K562 (cell line): ENCODE data around the gene VEGFB. TPM values are rescaled to one million over a fixed set of nuclear protein-coding genes. Genes with fewer than 3 reads are reported as not detected.

Experiments used
- BHLHE40 ChIP-seq: IDR thresholded peaks from 2 replicates; pipeline ENCODE4 v1.6.1; 2011; ENCODE audit warnings: low read length, improper control_type of control experiment
- CAMTA2 ChIP-seq: fragments of 250-450 bp; sonication (Bioruptor Pico); conservative IDR thresholded peaks from 2 replicates; pipeline ENCODE4 v1.5.1; 2022
- CBX1 ChIP-seq: sonication (generic); IDR thresholded peaks from 2 replicates; pipeline ENCODE4 v1.6.1; 2016; ENCODE audit warnings: antibody characterized with exemption, low read depth, mild to moderate bottlenecking
- EP400 ChIP-seq: fragments of 450-650 bp; IDR thresholded peaks from 2 replicates; pipeline ENCODE4 v1.6.1; 2017; ENCODE audit warnings: antibody characterized with exemption, mild to moderate bottlenecking, moderate library complexity
- GABPB1 ChIP-seq: sonication (generic); formaldehyde crosslinking; IDR thresholded peaks from 2 replicates; pipeline ENCODE4 v1.8.0; 2022; ENCODE audit warnings: mild to moderate bottlenecking, missing genetic modification reagents
- HNRNPL ChIP-seq: fragments of 200-400 bp; formaldehyde crosslinking; IDR thresholded peaks from 2 replicates; pipeline ENCODE4 v1.6.1; 2017; ENCODE audit warnings: low read depth, mild to moderate bottlenecking, low read length
- KDM1A ChIP-seq, 2 experiments: fragments of 450-650 bp; IDR thresholded peaks; 2 replicates each; pipeline ENCODE4 v1.6.1; 2016; ENCODE audit warnings: mild to moderate bottlenecking in 2 of 2
- L3MBTL2 ChIP-seq: fragments of 450-650 bp; IDR thresholded peaks from 2 replicates; pipeline ENCODE4 v1.6.1; 2016; ENCODE audit warnings: mild to moderate bottlenecking, moderate library complexity
- MEF2A ChIP-seq: IDR thresholded peaks from 2 replicates; pipeline ENCODE4 v1.6.1; 2011; ENCODE audit warnings: low read depth, mild to moderate bottlenecking, low read length, moderate library complexity; ENCODE audit not compliant: control insufficient read depth
- MYC ChIP-seq, 2 experiments: fragments of 250-450 bp in 1 of 2; sonication (Bioruptor Pico) in 1 of 2; IDR thresholded peaks; 2 replicates each; pipeline versions ENCODE4 v1.5.1 to v1.6.1; 2012 to 2021; ENCODE audit warnings: low read depth in 2 of 2, borderline replicate concordance in 1 of 2, improper control_type of control experiment in 1 of 2, low read length in 1 of 2, mild to moderate bottlenecking in 1 of 2, moderate library complexity in 1 of 2
- NCOA4 ChIP-seq: fragments of 450-650 bp; IDR thresholded peaks from 2 replicates; pipeline ENCODE4 v1.6.1; 2018; ENCODE audit warnings: mild to moderate bottlenecking; ENCODE audit not compliant: partially characterized antibody
- POLR2A ChIP-seq: fragments of 450-650 bp; conservative IDR thresholded peaks from 2 replicates; pipeline ENCODE4 v1.6.1; 2016
- RBM39 ChIP-seq: fragments of 200-400 bp; formaldehyde crosslinking; optimal IDR thresholded peaks from 2 replicates; pipeline ENCODE3; 2018; ENCODE audit warnings: low read depth, low read length
- RCOR1 ChIP-seq, 2 experiments: IDR thresholded peaks; 2 replicates each; pipeline ENCODE4 v1.6.1; 2012; ENCODE audit warnings: low read depth in 2 of 2, low read length in 2 of 2, borderline replicate concordance in 1 of 2, improper control_type of control experiment in 1 of 2
- RNF2 ChIP-seq: sonication (generic); IDR thresholded peaks from 2 replicates; pipeline ENCODE4 v1.6.1; 2016
- SAFB2 ChIP-seq: fragments of 200-400 bp; formaldehyde crosslinking; IDR thresholded peaks from 2 replicates; pipeline ENCODE4 v1.6.1; 2018; ENCODE audit warnings: borderline replicate concordance, low read length, low read depth, moderate library complexity; ENCODE audit not compliant: severe bottlenecking
- SETDB1 ChIP-seq: IDR thresholded peaks from one replicate; pipeline ENCODE4 v1.6.1; 2012; ENCODE audit warnings: low read length, control low read depth, inconsistent platforms
- SP1 ChIP-seq: sonication (generic); formaldehyde crosslinking; IDR thresholded peaks from 2 replicates; pipeline ENCODE4 v1.8.1; 2022; ENCODE audit warnings: mild to moderate bottlenecking, missing genetic modification reagents
- SUPT5H ChIP-seq: fragments of 450-650 bp; IDR thresholded peaks from 2 replicates; pipeline ENCODE4 v1.6.1; 2016
- TBL1XR1 ChIP-seq, 2 experiments: IDR thresholded peaks; 2 replicates each; pipeline ENCODE4 v1.6.1; 2012; ENCODE audit warnings: improper control_type of control experiment in 2 of 2, low read length in 2 of 2, mild to moderate bottlenecking in 1 of 2
- TEAD1 ChIP-seq, 2 experiments: fragments of 450-650 bp in 1 of 2; sonication (generic) in 1 of 2; formaldehyde crosslinking; IDR thresholded peaks; 2 replicates each; pipeline versions ENCODE4 v1.4.0 to v1.8.0; 2020 to 2022; ENCODE audit warnings: mild to moderate bottlenecking in 2 of 2, missing genetic modification reagents in 1 of 2
- ZBTB7A ChIP-seq: IDR thresholded peaks from 2 replicates; pipeline ENCODE4 v1.6.1; 2011; ENCODE audit warnings: low read depth, mild to moderate bottlenecking, low read length, moderate library complexity, borderline replicate concordance; ENCODE audit not compliant: control insufficient read depth
- polyA plus RNA-seq, 8 experiments: library from polyadenylated mRNA; depleted of rRNA in 4 of 8; stranded (reverse) in 5 of 8; unstranded in 3 of 8; fragments of >200 nt; fragmentation: Nextera tagmentation in 2 of 8; fragmentation: Illumina TruSeq in 1 of 8; extraction: Ambion mirVana in 2 of 8; extraction: Trizol in 1 of 8; gene quantifications; 2 replicates each; pipeline versions ENCODE4 v1.2.1 to v1.2.3, GENCODE V29; 2011 to 2014; ENCODE audit warnings: inconsistent platforms in 1 of 8, missing spikeins in 1 of 8
- total RNA-seq, 7 experiments: library from RNA; depleted of rRNA in 6 of 7; stranded (reverse); fragments of >200 nt in 6 of 7; fragmentation: Illumina TruSeq in 2 of 7; extraction: Trizol in 2 of 7; gene quantifications; 2 replicates each; pipeline versions ENCODE4 v1.2.1 to v1.2.3, GENCODE V29; 2011 to 2021; ENCODE audit warnings: low replicate concordance in 1 of 7
- TF ChIP-seq, protein P1 (sequence below): fragments of 450-650 bp; conservative IDR thresholded peaks from 2 replicates; pipeline ENCODE4 v1.6.1; 2016; ENCODE audit warnings: missing genetic modification characterization, low read depth, mild to moderate bottlenecking, missing compliant biosample characterization, moderate library complexity
- TF ChIP-seq, protein P2 (sequence below): sonication (generic); formaldehyde crosslinking; IDR thresholded peaks from 2 replicates; pipeline ENCODE4 v1.8.1; 2022; ENCODE audit warnings: missing genetic modification reagents
- TF ChIP-seq, protein P3 (sequence below), 3 experiments: IDR thresholded peaks in 2 of 3; conservative IDR thresholded peaks in 1 of 3; 2 replicates each; pipeline ENCODE4 v1.5.1; 2011 to 2012; ENCODE audit warnings: low read length in 3 of 3, mild to moderate bottlenecking in 3 of 3, control low read depth in 2 of 3, improper control_type of control experiment in 1 of 3, inconsistent platforms in 1 of 3, low read depth in 1 of 3, mixed read lengths in 1 of 3, moderate library complexity in 1 of 3; ENCODE audit not compliant: insufficient read depth in 2 of 3

Gene VEGFB
- total and polyA plus RNA-seq, 9 of the 15 experiments (the other 6 are each of a cell fraction or from before 2014, with no cell fraction given) = 11.0 to 83.4 (median 25.7) TPM

DNA sequence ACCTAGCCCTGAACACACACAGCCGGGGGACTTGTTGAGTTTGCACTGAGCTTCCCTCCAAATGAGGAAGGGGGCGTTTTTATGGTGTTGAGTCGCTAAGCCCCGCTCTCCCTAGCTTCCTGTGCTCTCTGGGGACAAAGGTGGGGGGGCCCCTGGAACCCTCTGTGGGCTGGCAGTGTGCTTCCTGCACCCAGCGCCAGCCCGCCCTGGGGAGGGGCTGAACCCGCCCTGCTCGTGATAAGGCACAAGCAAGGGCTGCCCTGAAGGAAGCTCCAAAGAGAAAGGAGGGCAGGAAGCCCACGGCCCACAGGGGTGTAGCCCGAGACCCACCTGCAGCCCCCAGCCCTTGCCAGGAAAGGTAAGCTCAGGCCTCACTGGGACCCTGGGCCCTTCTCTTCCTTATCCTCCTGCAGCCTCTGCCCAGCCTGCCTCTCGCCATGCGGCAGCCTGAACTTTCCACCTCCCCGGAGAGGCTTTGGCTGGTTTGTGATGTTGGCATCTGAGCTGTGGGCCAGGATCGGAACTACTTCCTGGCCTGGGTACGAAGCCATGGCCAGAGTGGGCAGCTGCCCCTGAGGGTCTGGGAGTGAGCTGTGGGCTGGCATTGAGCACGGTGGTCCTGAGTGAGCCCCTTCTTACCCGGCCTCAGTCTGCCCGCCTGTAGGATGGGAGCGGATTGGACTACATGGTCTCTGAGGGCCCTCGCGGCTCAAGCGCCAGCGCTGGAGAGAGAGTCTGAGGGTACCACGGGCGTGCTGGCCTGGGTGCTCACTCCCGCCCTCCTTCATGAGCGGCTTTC, 27.7 kb upstream of the VEGFB start, which contains the start of gene FERMT3 (continued):
- peak; percentile 66 for TF ChIP-seq CBX1
- TF ChIP-seq HNRNPL = 0 out of 2 replicates have a peak, but pooled peaks have one; percentile 37
- TF ChIP-seq MEF2A = no peak
- TF ChIP-seq, protein P1, sequence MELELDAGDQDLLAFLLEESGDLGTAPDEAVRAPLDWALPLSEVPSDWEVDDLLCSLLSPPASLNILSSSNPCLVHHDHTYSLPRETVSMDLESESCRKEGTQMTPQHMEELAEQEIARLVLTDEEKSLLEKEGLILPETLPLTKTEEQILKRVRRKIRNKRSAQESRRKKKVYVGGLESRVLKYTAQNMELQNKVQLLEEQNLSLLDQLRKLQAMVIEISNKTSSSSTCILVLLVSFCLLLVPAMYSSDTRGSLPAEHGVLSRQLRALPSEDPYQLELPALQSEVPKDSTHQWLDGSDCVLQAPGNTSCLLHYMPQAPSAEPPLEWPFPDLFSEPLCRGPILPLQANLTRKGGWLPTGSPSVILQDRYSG (tag) = 0 out of 2 replicates have a peak, but pooled peaks have one; percentile 39
- TF ChIP-seq SAFB2 = no peak
- peak; percentile 18 for TF ChIP-seq MYC (IDR thresholded peaks at IDR 0.05; ENCODE audit: low read depth, low read length)
- TF ChIP-seq MYC (CRISPR knock-in tag; IDR thresholded peaks at IDR 0.05; ENCODE audit: borderline replicate concordance, low read depth) = no peak
- TF ChIP-seq CAMTA2 (CRISPR knock-in tag) = no peak
- 0 out of 2 replicates have a peak, but pooled peaks have one; percentile 12 for TF ChIP-seq L3MBTL2
- peak; percentile 80 for TF ChIP-seq BHLHE40
- peak; percentile 34; the same call in 1 of the 2 replicates for TF ChIP-seq GABPB1 (CRISPR knock-in tag)
- peak; percentile 65; the same call in 1 of the 2 replicates for TF ChIP-seq RNF2
- peak in 1 of 2 experiments; percentile 38; a peak in 1 of 4 replicates for TF ChIP-seq TBL1XR1 (IDR thresholded peaks at IDR 0.05; ENCODE audit: low read length in 2 of 2)
- peak; percentile 10 for TF ChIP-seq RBM39
- TF ChIP-seq EP400 = peak; percentile 26
- TF ChIP-seq, protein P2, sequence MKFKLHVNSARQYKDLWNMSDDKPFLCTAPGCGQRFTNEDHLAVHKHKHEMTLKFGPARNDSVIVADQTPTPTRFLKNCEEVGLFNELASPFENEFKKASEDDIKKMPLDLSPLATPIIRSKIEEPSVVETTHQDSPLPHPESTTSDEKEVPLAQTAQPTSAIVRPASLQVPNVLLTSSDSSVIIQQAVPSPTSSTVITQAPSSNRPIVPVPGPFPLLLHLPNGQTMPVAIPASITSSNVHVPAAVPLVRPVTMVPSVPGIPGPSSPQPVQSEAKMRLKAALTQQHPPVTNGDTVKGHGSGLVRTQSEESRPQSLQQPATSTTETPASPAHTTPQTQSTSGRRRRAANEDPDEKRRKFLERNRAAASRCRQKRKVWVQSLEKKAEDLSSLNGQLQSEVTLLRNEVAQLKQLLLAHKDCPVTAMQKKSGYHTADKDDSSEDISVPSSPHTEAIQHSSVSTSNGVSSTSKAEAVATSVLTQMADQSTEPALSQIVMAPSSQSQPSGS (CRISPR knock-in tag) = no peak
- TF ChIP-seq NCOA4 = no peak
- TF ChIP-seq TEAD1 (CRISPR knock-in tag; IDR thresholded peaks at IDR 0.05) = peak in 1 of 2 experiments; percentile 39; a peak in 1 of 4 replicates
- peak in 1 of 2 experiments; percentile 40; a peak in 1 of 4 replicates for TF ChIP-seq KDM1A (IDR thresholded peaks at IDR 0.05)
- TF ChIP-seq, protein P3, sequence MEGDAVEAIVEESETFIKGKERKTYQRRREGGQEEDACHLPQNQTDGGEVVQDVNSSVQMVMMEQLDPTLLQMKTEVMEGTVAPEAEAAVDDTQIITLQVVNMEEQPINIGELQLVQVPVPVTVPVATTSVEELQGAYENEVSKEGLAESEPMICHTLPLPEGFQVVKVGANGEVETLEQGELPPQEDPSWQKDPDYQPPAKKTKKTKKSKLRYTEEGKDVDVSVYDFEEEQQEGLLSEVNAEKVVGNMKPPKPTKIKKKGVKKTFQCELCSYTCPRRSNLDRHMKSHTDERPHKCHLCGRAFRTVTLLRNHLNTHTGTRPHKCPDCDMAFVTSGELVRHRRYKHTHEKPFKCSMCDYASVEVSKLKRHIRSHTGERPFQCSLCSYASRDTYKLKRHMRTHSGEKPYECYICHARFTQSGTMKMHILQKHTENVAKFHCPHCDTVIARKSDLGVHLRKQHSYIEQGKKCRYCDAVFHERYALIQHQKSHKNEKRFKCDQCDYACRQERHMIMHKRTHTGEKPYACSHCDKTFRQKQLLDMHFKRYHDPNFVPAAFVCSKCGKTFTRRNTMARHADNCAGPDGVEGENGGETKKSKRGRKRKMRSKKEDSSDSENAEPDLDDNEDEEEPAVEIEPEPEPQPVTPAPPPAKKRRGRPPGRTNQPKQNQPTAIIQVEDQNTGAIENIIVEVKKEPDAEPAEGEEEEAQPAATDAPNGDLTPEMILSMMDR (IDR thresholded peaks at IDR 0.05 in 2 of 3, conservative IDR thresholded peaks at IDR 0.05 in 1 of 3; ENCODE audit: insufficient read depth in 2 of 3, low read depth in 1 of 3, low read length in 3 of 3) = no peak
- TF ChIP-seq SETDB1 = no peak
- peak; percentile 55; the same call in 1 of the 2 replicates for TF ChIP-seq SP1 (CRISPR knock-in tag)
- TF ChIP-seq ZBTB7A = peak; percentile 56; the same call in 1 of the 2 replicates
- TF ChIP-seq POLR2A = peak; percentile 76
- peak; percentile 75 for TF ChIP-seq SUPT5H
- TF ChIP-seq RCOR1 (IDR thresholded peaks at IDR 0.05; ENCODE audit: borderline replicate concordance in 1 of 2, low read depth in 2 of 2, low read length in 2 of 2) = no peak
